Sigmoid colon (tissue), 7 donors: ENCODE results near the gene JOSD1. TPM values are rescaled to one million over a fixed set of nuclear protein-coding genes. Genes with fewer than 3 reads are reported as not detected.

Experiments used
- DNase-seq: peaks from one replicate; pipeline ENCODE4 v3.0.0-alpha.2; 2019
- H3K27ac ChIP-seq, 4 donors: fragments of 200-600 bp; sonication (generic); one replicate each; pipeline ENCODE4 v1.5.1; 2016 to 2019; ENCODE audit warnings: mild to moderate bottlenecking in 1 of 4
- H3K27me3 ChIP-seq, 3 donors: fragments of 200-600 bp; sonication (generic); one replicate each; pipeline ENCODE4 v1.5.1; 2019; ENCODE audit warnings: mild to moderate bottlenecking in 1 of 3
- H3K36me3 ChIP-seq, 4 donors: fragments of 200-600 bp; sonication (generic); one replicate each; pipeline ENCODE4 v1.5.1; 2016 to 2019
- H3K4me1 ChIP-seq, 4 donors: fragments of 200-600 bp; sonication (generic); one replicate each; pipeline ENCODE4 v1.5.1; 2017 to 2019
- H3K4me3 ChIP-seq, 4 donors: fragments of 200-600 bp; sonication (generic); one replicate each; pipeline ENCODE4 v1.5.1; 2017 to 2019; ENCODE audit warnings: mild to moderate bottlenecking in 2 of 4, moderate library complexity in 1 of 4
- H3K9me3 ChIP-seq, 4 donors: fragments of 200-600 bp in 3 of 4; sonication (generic) in 3 of 4; one replicate each; pipeline versions ENCODE4 v1.5.1 to v1.6.1; 2013 to 2019
- EP300 ChIP-seq, 4 donors: sonication (generic); formaldehyde crosslinking; IDR thresholded peaks; one replicate each; pipeline ENCODE4 v1.6.1; 2017; ENCODE audit warnings: antibody characterized with exemption in 4 of 4
- POLR2A ChIP-seq, 2 donors: fragments of 450-650 bp; IDR thresholded peaks; one replicate each; pipeline ENCODE4 v1.6.1; 2016; ENCODE audit warnings: antibody characterized with exemption in 2 of 2, mild to moderate bottlenecking in 2 of 2, moderate library complexity in 2 of 2
- POLR2AphosphoS5 ChIP-seq, 4 donors: sonication (generic); formaldehyde crosslinking; IDR thresholded peaks; one replicate each; pipeline ENCODE4 v1.6.1; 2017; ENCODE audit warnings: antibody characterized with exemption in 4 of 4
- WGBS, 2 donors: extraction: QIAGEN DNeasy Blood & Tissue Kit; methylation state at CpG; one replicate each; pipeline ENCODE4 v1.1.7; 2013; 5-methylcytosine and 5-hydroxymethylcytosine counted together
- intact Hi-C: fragments of 100-400 bp; cut with DNase I; formaldehyde crosslinking; loops from one replicate; pipeline ENCODE4 v1.15.1; 2023
- polyA plus RNA-seq, 3 donors: library from polyadenylated mRNA; stranded (reverse); fragments of 200-250 nt; gene quantifications; one replicate each; pipeline ENCODE4 v1.2.3, GENCODE V29; 2013
- total RNA-seq, 4 donors: library from RNA; depleted of rRNA; stranded (reverse); fragments of >200 nt; gene quantifications; one replicate each; pipeline ENCODE4 v1.1.0, GENCODE V29; 2016
- TF ChIP-seq, protein P1 (sequence below), 4 experiments: fragments of 450-650 bp in 3 of 4; fragments of 200-600 bp in 1 of 4; IDR thresholded peaks; one replicate each; pipeline ENCODE4 v1.5.1; 2016 to 2019; ENCODE audit warnings: antibody characterized with exemption in 4 of 4, mild to moderate bottlenecking in 3 of 4, moderate library complexity in 2 of 4
- donor health status: healthy with polysubstance abuse.
- donor health status: Bipolar disorder and iron deficiency.
- donor health status: healthy.

Gene JOSD1
- total and polyA plus RNA-seq, 7 donors: 34.9 to 94.6 (median 46.0) TPM

DNA sequence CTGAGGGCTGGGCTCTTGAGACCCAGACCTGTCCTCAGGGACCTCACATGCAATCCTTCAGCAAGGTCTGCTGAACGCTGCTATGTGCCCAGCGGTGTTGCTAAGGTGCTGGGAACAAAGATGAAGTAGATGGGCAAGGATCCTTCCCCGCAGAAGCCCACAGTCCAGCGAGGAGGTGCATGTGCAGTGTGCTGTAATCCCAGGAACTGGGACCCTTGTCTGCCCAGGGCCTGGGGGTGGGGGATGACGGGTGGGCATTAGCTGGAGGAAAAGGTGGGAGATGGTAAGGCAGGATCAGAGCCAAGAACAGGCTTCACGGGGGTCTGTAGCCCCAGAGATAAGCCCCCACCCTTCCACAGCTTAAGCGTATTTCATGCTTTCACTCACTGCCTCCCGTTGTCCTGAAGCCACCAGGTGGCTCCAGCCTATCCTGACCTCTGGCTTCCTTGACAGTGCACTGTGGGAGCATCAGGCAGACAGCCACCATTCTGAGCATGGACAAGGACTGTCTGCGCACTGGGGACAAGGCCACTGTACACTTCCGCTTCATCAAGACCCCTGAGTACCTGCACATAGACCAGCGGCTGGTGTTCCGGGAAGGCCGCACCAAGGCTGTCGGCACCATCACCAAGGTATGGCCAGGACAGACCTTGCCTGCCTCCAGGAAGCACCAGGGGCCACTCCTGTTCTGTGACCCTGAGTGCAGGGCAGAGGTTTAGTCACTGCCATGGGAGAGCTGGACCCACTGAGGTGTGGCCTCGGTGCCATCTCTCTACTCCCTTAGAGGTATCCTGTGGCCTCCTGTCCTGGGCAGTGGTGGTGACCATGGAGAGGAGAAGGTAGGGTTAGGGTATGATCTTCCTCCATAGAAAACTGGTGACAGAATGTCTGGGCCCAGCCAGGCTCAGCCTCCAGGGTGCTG is 27.0 kb upstream of the JOSD1 start:
- no peak for TF ChIP-seq POLR2A (IDR thresholded peaks at IDR 0.05)
- TF ChIP-seq, protein P1, sequence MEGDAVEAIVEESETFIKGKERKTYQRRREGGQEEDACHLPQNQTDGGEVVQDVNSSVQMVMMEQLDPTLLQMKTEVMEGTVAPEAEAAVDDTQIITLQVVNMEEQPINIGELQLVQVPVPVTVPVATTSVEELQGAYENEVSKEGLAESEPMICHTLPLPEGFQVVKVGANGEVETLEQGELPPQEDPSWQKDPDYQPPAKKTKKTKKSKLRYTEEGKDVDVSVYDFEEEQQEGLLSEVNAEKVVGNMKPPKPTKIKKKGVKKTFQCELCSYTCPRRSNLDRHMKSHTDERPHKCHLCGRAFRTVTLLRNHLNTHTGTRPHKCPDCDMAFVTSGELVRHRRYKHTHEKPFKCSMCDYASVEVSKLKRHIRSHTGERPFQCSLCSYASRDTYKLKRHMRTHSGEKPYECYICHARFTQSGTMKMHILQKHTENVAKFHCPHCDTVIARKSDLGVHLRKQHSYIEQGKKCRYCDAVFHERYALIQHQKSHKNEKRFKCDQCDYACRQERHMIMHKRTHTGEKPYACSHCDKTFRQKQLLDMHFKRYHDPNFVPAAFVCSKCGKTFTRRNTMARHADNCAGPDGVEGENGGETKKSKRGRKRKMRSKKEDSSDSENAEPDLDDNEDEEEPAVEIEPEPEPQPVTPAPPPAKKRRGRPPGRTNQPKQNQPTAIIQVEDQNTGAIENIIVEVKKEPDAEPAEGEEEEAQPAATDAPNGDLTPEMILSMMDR (IDR thresholded peaks at IDR 0.05): no peak
- TF ChIP-seq POLR2AphosphoS5 (IDR thresholded peaks at IDR 0.05): no peak
- Histone ChIP-seq H3K27ac (no peak overlapping the region), H3K36me3 (peaks cover 61 to 90% (median 84%) of the 10 kb centered on the region in 4 donors), H3K27me3 (no peaks in the 10 kb centered on the region), H3K9me3 (no peaks in the 10 kb centered on the region), H3K4me1 (peaks cover 0 to 14% (median 12%) of the 10 kb centered on the region in 4 donors), H3K4me3 (no peak overlapping the region)
- 95% methylated on average over 15 of the region's 15 CpGs for WGBS, 2 donors
- intact Hi-C loops: no loop called here
- peak; percentile 57 for DNase-seq

DNA sequence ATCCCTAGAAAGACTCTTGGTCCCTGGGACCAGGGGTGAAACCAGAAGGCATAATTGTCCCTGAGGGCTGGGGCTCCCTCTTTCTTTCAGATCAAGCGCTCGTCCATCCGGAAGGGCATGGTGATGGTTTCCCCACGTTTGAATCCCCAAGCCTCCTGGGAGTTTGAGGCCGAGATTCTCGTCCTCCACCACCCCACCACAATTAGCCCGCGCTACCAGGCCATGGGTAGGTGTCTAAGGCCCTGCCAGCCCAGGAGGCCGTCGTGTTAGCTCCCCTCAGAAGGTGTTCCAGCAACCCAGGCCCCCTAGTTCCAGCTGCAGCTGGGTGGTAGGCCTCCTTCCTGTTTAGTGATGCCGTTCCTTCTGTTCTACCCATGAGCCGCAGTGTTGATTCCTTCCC is 26.4 kb upstream of the JOSD1 start:
- peaks cover 0 to 7% (median 5%) of the 10 kb centered on the region in 4 donors for H3K4me1 ChIP-seq
- peaks cover 61 to 96% (median 88%) of the 10 kb centered on the region in 4 donors for H3K36me3 ChIP-seq
- 94 to 95% methylated on average over 12 of the region's 12 CpGs for WGBS, 2 donors
- TF ChIP-seq, protein P1 (IDR thresholded peaks at IDR 0.05): no peak
- TF ChIP-seq POLR2AphosphoS5 (IDR thresholded peaks at IDR 0.05) (no peak), POLR2A (IDR thresholded peaks at IDR 0.05) (no peak), EP300 (IDR thresholded peaks at IDR 0.05) (no peak)
- H3K4me3 ChIP-seq: no peak overlapping the region
- no peaks in the 10 kb centered on the region for H3K9me3 ChIP-seq
- no peaks in the 10 kb centered on the region for H3K27me3 ChIP-seq
- intact Hi-C loops: no loop called here
- DNase-seq: peak; percentile 54
- H3K27ac ChIP-seq: no peak overlapping the region

DNA sequence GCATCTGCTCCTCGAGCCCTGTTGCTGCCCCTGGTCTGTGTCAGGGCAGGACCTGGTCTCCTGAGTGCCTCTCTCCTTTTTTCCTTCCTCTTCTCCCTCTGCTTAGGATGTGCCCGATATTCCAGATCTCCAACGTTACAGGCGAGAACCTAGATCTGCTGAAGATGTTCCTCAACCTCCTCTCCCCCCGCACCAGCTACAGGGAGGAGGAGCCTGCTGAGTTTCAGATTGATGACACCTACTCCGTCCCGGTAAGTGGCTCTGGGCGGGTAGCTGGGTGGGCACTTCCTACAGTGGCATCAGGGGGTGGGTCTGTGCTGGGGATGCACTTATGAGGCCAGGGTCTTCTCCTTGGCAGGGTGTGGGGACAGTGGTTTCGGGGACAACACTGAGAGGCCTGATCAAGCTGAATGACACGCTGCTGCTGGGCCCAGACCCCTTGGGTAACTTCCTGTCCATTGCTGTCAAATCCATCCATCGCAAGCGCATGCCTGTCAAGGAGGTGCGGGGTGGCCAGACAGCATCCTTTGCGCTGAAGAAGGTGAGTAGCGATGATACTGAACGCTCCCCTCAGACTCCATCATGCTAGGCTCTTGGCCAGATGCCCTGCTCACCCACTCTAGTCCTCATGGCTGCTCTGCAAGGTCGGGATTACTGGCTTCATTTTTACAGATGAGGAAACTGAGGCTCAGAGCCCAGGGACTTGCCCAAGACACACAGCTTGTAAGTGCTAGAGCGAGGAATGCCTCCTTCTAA is 25.3 kb upstream of the JOSD1 start:
- H3K4me1 ChIP-seq: no peaks in the 10 kb centered on the region
- DNase-seq: peak; percentile 61
- H3K27me3 ChIP-seq: no peaks in the 10 kb centered on the region
- no peak for TF ChIP-seq POLR2AphosphoS5 (IDR thresholded peaks at IDR 0.05)
- no peak for TF ChIP-seq EP300 (IDR thresholded peaks at IDR 0.05)
- TF ChIP-seq POLR2A (IDR thresholded peaks at IDR 0.05): no peak
- TF ChIP-seq, protein P1 (IDR thresholded peaks at IDR 0.05): no peak
- no peaks in the 10 kb centered on the region for H3K9me3 ChIP-seq
- WGBS, 2 donors: 95 to 96% methylated on average over 18 of the region's 18 CpGs
- H3K36me3 ChIP-seq: peaks cover 61 to 100% (median 82%) of the 10 kb centered on the region in 4 donors
- no peak overlapping the region for H3K4me3 ChIP-seq
- intact Hi-C loops: no loop called here
- no peak overlapping the region for H3K27ac ChIP-seq

DNA sequence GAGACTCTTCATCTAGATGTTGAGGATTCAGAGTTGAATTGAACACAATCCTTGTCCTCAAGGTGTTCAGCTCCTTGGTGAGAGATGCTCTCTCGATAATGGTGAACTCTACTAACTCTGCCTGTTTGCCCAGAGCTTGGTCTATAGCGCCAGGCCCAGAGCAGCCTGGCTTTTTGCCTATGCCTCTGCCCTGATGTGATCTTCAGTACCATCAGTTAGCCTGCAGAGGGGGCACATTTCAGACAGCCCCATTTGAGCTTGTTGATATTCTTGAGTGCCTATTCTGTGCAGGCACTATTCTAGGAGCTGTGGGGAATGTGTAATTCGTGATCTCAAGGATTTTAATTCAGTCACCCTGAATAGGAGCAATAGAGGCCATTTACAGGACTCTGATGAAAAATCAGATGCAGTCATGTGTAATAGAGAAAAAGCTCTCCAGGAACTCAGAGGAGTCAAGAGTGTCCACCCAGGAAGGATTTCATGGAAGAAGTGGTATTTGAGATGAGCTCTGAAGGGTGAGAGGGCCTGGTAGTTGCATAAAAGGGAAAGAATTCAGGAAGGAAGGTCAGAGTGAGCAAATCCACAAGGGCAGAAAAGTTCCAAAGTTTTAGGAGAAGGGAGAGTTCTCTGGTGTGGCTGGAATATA is 24.3 kb upstream of the JOSD1 start:
- intact Hi-C loops: no loop called here
- Histone ChIP-seq H3K4me1 (no peaks in the 10 kb centered on the region), H3K27ac (no peak overlapping the region), H3K36me3 (peaks cover 61 to 98% (median 74%) of the 10 kb centered on the region in 4 donors), H3K4me3 (no peak overlapping the region), H3K9me3 (no peaks in the 10 kb centered on the region), H3K27me3 (no peaks in the 10 kb centered on the region)
- DNase-seq: peak; percentile 50
- no peak for TF ChIP-seq POLR2AphosphoS5 (IDR thresholded peaks at IDR 0.05)
- TF ChIP-seq, protein P1 (IDR thresholded peaks at IDR 0.05): peak in 2 of 4 experiments; percentile 12 to 23
- 59 to 78% methylated on average over 3 of the region's 3 CpGs for WGBS, 2 donors
